ENCODE results near the gene GCAT. TPM values are rescaled to one million over a fixed set of nuclear protein-coding genes. Genes with fewer than 3 reads are reported as not detected.
A peak's percentile ranks its signal among the peaks of the same experiment; 100 is the strongest.

Gene GCAT
- total and polyA plus RNA-seq, 2 experiments from 2014 or later: 20.2 to 40.0 TPM

- no peaks in the 10 kb centered on the region for H3K36me3 ChIP-seq (replicated peaks; ENCODE audit: insufficient read depth, low read depth)
- peaks cover 38% of the 10 kb centered on the region for H3K79me2 ChIP-seq
- H3K4me2 ChIP-seq: peak overlapping the region; percentile 89
- H3K4me3 ChIP-seq: no peak overlapping the region
- H2AFZ ChIP-seq: no peak overlapping the region
- no peaks in the 10 kb centered on the region for H4K20me1 ChIP-seq (ENCODE audit: insufficient read depth, poor library complexity, severe bottlenecking)
- 82% methylated on average over 10 of the region's 10 CpGs for WGBS (ENCODE audit: low lambda C conversion rate, missing lambda C conversion rate)
- DNase-seq (ENCODE audit: low spot score): peak; percentile 67
- TF ChIP-seq EZH2 (IDR thresholded peaks at IDR 0.05; ENCODE audit: borderline replicate concordance): no peak
- TF ChIP-seq CTCF (IDR thresholded peaks at IDR 0.05; ENCODE audit: poor library complexity): no peak
- no peak for TF ChIP-seq EZH2phosphoT487 (IDR thresholded peaks at IDR 0.05; ENCODE audit: low read depth, severe bottlenecking, unreplicated experiment)
- H3K9me3 ChIP-seq (ENCODE audit: low read depth): no peaks in the 10 kb centered on the region
- H3K27ac ChIP-seq: peak overlapping the region; percentile 78
- peaks cover 9% of the 10 kb centered on the region for H3K4me1 ChIP-seq (ENCODE audit: insufficient read depth)
- H3K27me3 ChIP-seq: no peaks in the 10 kb centered on the region
- H3K9me2 ChIP-seq (replicated peaks; ENCODE audit: insufficient read depth): no peaks in the 10 kb centered on the region
Observed at GRCh38 chr22:37842015-37842793, 34.5 kb downstream of the GCAT start.

GRCh38 chr22:37843741-37844089, 36.0 kb downstream of the GCAT start:
- no peaks in the 10 kb centered on the region for H4K20me1 ChIP-seq (ENCODE audit: insufficient read depth, poor library complexity, severe bottlenecking)
- H3K36me3 ChIP-seq (replicated peaks; ENCODE audit: insufficient read depth, low read depth): no peaks in the 10 kb centered on the region
- peaks cover 14% of the 10 kb centered on the region for H3K4me1 ChIP-seq (ENCODE audit: insufficient read depth)
- H3K79me2 ChIP-seq: peaks cover 47% of the 10 kb centered on the region
- no peaks in the 10 kb centered on the region for H3K9me3 ChIP-seq (ENCODE audit: low read depth)
- peak overlapping the region; percentile 8 for H2AFZ ChIP-seq
- DNase-seq (ENCODE audit: low spot score): peak; percentile 75
- 4% methylated on average over 12 of the region's 46 CpGs for WGBS (ENCODE audit: low lambda C conversion rate, missing lambda C conversion rate)
- TF ChIP-seq EZH2 (IDR thresholded peaks at IDR 0.05; ENCODE audit: borderline replicate concordance) (no peak), EZH2phosphoT487 (IDR thresholded peaks at IDR 0.05; ENCODE audit: low read depth, severe bottlenecking, unreplicated experiment) (no peak), CTCF (IDR thresholded peaks at IDR 0.05; ENCODE audit: poor library complexity) (no peak)
- H3K4me3 ChIP-seq: peak overlapping the region; percentile 99
- H3K9me2 ChIP-seq (replicated peaks; ENCODE audit: insufficient read depth): no peaks in the 10 kb centered on the region
- peak overlapping the region; percentile 89 for H3K4me2 ChIP-seq
- H3K27me3 ChIP-seq: no peaks in the 10 kb centered on the region
- H3K27ac ChIP-seq: peak overlapping the region; percentile 78

GRCh38 chr22:37844904-37845329, 37.2 kb downstream of the GCAT start:
- no peaks in the 10 kb centered on the region for H3K27me3 ChIP-seq
- no peak for DNase-seq (ENCODE audit: low spot score)
- no peaks in the 10 kb centered on the region for H3K36me3 ChIP-seq (replicated peaks; ENCODE audit: insufficient read depth, low read depth)
- H3K4me3 ChIP-seq: peak overlapping the region; percentile 5
- peaks cover 14% of the 10 kb centered on the region for H3K4me1 ChIP-seq (ENCODE audit: insufficient read depth)
- H3K4me2 ChIP-seq: peak overlapping the region; percentile 50
- no peaks in the 10 kb centered on the region for H3K9me2 ChIP-seq (replicated peaks; ENCODE audit: insufficient read depth)
- TF ChIP-seq CTCF (IDR thresholded peaks at IDR 0.05; ENCODE audit: poor library complexity): no peak
- TF ChIP-seq EZH2phosphoT487 (IDR thresholded peaks at IDR 0.05; ENCODE audit: low read depth, severe bottlenecking, unreplicated experiment): no peak
- 94% methylated on average over 6 of the region's 6 CpGs for WGBS (ENCODE audit: low lambda C conversion rate, missing lambda C conversion rate)
- peak overlapping the region; percentile 67 for H3K27ac ChIP-seq
- H3K9me3 ChIP-seq (ENCODE audit: low read depth): no peaks in the 10 kb centered on the region
- no peaks in the 10 kb centered on the region for H4K20me1 ChIP-seq (ENCODE audit: insufficient read depth, poor library complexity, severe bottlenecking)
- peak overlapping the region; percentile 15 for H2AFZ ChIP-seq
- H3K79me2 ChIP-seq: peaks cover 47% of the 10 kb centered on the region
